Retinal pigment epithelial cell (primary cell): ENCODE measurements around the gene GPALPP1.

ENCODE experiments used
- DNase-seq: peaks from one replicate; pipeline ENCODE4 v3.0.0-alpha.2; 2010; ENCODE audit warnings: low read depth
- H3K4me3 ChIP-seq: 2 replicates; pipeline ENCODE4 v1.5.1; 2011; ENCODE audit warnings: mild to moderate bottlenecking, low read length, control low read depth, moderate library complexity
- CTCF ChIP-seq: conservative IDR thresholded peaks from 2 replicates; pipeline ENCODE4 v1.5.1; 2011; ENCODE audit warnings: low read depth, low read length, control low read depth, inconsistent platforms

GPALPP1 gene

GRCh38 chr13:44976196-44976595 lies 13.1 kb upstream of the GPALPP1 start:
- no peak for DNase-seq
- TF ChIP-seq CTCF = no peak
- H3K4me3 ChIP-seq = no peak overlapping the region

GRCh38 chr13:44976949-44977583 lies 12.3 kb upstream of the GPALPP1 start:
- no peak overlapping the region for H3K4me3 ChIP-seq
- DNase-seq = no peak
- no peak for TF ChIP-seq CTCF

GRCh38 chr13:44978328-44978727 lies 11.0 kb upstream of the GPALPP1 start:
- peak; percentile 15 for TF ChIP-seq CTCF
- no peak overlapping the region for H3K4me3 ChIP-seq
- no peak for DNase-seq

- DNase-seq = no peak
- no peak for TF ChIP-seq CTCF
- peak overlapping the region; percentile 95 for H3K4me3 ChIP-seq
These were observed 603 bp downstream of the GPALPP1 start for GRCh38 chr13:44989941-44990340.

- no peak overlapping the region for H3K4me3 ChIP-seq
- no peak for DNase-seq
- no peak for TF ChIP-seq CTCF
These were observed 14.1 kb downstream of the GPALPP1 start for GRCh38 chr13:45003417-45003816.

GRCh38 chr13:45004096-45004495 lies 14.8 kb downstream of the GPALPP1 start:
- no peak overlapping the region for H3K4me3 ChIP-seq
- no peak for TF ChIP-seq CTCF

GRCh38 chr13:45007225-45007624 lies 17.9 kb downstream of the GPALPP1 start:
- DNase-seq = no peak
- TF ChIP-seq CTCF = no peak
- H3K4me3 ChIP-seq = no peak overlapping the region

More at GRCh38 chr13:45004096-45004495, 14.8 kb downstream of the GPALPP1 start:
- DNase-seq = no peak
